Astrocyte of the cerebellum (primary cell): ENCODE measurements around the gene CYP27B1.
"Not testable (repeated sequence)": the region's sequence is repeated elsewhere in the genome, so short reads cannot be mapped to it uniquely, and the experiment has no call there.

Source experiments
- DNase-seq: peaks from one replicate; pipeline ENCODE4 v3.0.0-alpha.2; 2011; ENCODE audit warnings: low read depth
- H3K4me3 ChIP-seq: 2 replicates; pipeline ENCODE4 v1.5.1; 2011; ENCODE audit warnings: mild to moderate bottlenecking, low read depth, low read length, moderate library complexity
- in situ Hi-C: cut with HindIII; loops from 2 replicates; pipeline ENCODE4 v1.10.0; 2017; ENCODE audit warnings: low sequenced_read_pairs
- TF ChIP-seq, protein P1 (sequence below): IDR thresholded peaks from 2 replicates; pipeline ENCODE4 v1.5.1; 2012; ENCODE audit warnings: low read length, low read depth, moderate library complexity, mild to moderate bottlenecking; ENCODE audit errors: missing control alignments

Gene CYP27B1

GRCh38 chr12:57724003-57724935 lies 42.6 kb downstream of the CYP27B1 start:
- TF ChIP-seq, protein P1, sequence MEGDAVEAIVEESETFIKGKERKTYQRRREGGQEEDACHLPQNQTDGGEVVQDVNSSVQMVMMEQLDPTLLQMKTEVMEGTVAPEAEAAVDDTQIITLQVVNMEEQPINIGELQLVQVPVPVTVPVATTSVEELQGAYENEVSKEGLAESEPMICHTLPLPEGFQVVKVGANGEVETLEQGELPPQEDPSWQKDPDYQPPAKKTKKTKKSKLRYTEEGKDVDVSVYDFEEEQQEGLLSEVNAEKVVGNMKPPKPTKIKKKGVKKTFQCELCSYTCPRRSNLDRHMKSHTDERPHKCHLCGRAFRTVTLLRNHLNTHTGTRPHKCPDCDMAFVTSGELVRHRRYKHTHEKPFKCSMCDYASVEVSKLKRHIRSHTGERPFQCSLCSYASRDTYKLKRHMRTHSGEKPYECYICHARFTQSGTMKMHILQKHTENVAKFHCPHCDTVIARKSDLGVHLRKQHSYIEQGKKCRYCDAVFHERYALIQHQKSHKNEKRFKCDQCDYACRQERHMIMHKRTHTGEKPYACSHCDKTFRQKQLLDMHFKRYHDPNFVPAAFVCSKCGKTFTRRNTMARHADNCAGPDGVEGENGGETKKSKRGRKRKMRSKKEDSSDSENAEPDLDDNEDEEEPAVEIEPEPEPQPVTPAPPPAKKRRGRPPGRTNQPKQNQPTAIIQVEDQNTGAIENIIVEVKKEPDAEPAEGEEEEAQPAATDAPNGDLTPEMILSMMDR: no peak
- in situ Hi-C loops: no loop called here
- DNase-seq: no peak
- no peak overlapping the region for H3K4me3 ChIP-seq

DNA sequence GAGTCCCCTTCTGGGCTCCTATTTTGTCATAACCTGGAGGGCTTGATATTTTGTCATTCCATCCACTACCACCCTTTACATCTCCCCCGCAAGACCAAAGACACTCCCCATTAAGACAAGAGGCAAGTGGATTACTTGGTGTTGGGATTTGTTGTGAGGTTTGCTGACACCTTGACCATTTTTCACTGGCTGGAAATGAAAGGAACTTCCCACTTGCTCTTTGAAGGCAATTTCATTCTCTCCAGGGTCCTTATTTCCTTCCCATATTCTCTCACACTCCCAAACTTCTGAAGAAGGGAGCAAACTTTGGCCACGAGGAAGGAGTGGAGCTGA lies 43.3 kb downstream of the CYP27B1 start:
- TF ChIP-seq, protein P1: no peak
- no peak overlapping the region for H3K4me3 ChIP-seq
- in situ Hi-C loops: no loop called here
- no peak for DNase-seq

DNA sequence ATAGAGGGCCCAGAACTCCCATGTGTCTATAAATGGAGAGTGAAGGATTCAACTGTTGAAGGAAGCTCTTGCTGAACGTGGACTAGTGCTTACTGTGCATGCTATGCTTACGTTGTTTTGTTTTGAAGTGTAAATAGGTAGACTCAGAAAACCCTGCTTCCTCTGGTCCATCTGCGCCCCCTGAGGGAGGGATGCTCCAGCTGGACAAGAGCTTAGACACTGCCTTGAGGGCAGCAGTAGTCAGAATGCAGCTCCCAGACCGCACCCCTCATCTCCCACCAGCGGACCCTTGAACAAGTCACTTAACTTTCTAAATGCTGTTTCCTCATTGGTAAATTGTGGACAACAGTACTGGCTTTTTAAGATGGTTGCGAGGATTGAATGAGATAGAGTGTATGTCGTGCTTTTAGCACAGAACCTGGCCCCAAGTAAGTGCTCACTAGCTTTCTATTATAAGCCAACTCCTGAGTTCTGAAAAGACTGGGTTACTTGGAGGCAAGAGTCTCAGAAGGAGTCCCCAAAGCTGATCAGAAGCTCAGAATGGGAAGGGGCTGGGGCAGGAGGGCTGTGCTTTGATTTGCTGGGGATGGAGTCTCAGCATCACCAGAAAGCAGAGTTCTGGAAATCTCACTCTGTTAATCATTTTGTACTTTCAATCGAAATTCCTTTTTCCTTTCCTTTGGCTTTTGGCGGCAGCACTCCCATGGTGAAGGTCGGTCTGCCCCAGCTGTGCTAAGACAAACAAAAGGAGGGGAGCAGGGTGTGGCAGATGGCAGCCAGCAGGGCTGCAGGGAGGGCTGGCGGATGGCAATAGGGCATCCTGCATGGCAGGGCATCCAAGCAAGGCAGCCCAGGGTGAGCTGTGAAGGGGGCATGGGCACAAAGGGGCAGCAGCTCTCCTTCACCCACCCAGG lies 43.9 kb downstream of the CYP27B1 start:
- no peak overlapping the region for H3K4me3 ChIP-seq
- no peak for DNase-seq
- in situ Hi-C loops: no loop called here
- TF ChIP-seq, protein P1: no peak

GRCh38 chr12:57721846-57722608 lies 44.9 kb downstream of the CYP27B1 start:
- H3K4me3 ChIP-seq, in situ Hi-C loops, DNase-seq: not testable (repeated sequence)

DNA sequence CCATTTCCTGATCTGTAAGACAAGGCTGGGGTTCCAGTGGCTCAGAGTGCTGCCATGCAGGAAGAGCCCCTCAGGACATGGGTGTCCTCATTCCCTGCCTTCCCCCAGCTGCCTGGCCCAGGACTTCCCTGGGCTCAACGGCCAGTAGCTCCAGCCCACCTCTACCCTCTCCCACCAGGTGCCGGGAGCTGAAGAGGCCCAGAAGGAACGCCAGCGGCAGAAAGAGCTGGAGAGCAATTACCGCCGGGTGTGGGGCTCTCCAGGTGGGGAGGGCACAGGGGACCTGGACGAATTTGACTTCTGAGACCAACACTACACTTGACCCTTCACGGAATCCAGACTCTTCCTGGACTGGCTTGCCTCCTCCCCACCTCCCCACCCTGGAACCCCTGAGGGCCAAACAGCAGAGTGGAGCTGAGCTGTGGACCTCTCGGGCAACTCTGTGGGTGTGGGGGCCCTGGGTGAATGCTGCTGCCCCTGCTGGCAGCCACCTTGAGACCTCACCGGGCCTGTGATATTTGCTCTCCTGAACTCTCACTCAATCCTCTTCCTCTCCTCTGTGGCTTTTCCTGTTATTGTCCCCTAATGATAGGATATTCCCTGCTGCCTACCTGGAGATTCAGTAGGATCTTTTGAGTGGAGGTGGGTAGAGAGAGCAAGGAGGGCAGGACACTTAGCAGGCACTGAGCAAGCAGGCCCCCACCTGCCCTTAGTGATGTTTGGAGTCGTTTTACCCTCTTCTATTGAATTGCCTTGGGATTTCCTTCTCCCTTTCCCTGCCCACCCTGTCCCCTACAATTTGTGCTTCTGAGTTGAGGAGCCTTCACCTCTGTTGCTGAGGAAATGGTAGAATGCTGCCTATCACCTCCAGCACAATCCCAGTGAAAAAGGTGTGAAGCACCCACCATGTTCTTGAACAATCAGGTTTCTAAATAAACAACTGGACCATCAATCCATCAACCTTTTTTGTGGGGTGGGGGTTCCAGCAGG lies 46.0 kb downstream of the CYP27B1 start:
- TF ChIP-seq, protein P1: no peak
- in situ Hi-C loops: no loop called here
- no peak for DNase-seq
- no peak overlapping the region for H3K4me3 ChIP-seq

- TF ChIP-seq, protein P1: no peak
- DNase-seq: no peak
- no peak overlapping the region for H3K4me3 ChIP-seq
- in situ Hi-C loops: no loop called here
Observed at GRCh38 chr12:57719777-57720605, 46.9 kb downstream of the CYP27B1 start.
